Measurements from ENCODE around the gene PPP4R3A. TPM values are rescaled to one million over a fixed set of nuclear protein-coding genes. Genes with fewer than 3 reads are reported as not detected.
A peak's percentile ranks its signal among the peaks of the same experiment; 100 is the strongest.

The PPP4R3A gene
- total RNA-seq, 1 experiment from 2014 or later, result 61.8 TPM

GRCh38 chr14:91519239-91520036 lies 9.3 kb upstream of the PPP4R3A start:
- Histone ChIP-seq H3K9me3 (replicated peaks) (no peaks in the 10 kb centered on the region), H3K27ac (no peak overlapping the region), H3K36me3 (no peaks in the 10 kb centered on the region), H3K4me3 (no peak overlapping the region), H3K27me3 (replicated peaks) (0 out of 2 replicates have a peak, but pooled peaks cover 3% of the 10 kb centered on the region), H3K4me1 (replicated peaks) (no peaks in the 10 kb centered on the region)
- DNase-seq (ENCODE audit: low read depth in 1 of 2, low spot score in 2 of 2), result no peak

GRCh38 chr14:91516663-91517388 lies 6.7 kb upstream of the PPP4R3A start:
- Histone ChIP-seq H3K4me1 (replicated peaks) (no peaks in the 10 kb centered on the region), H3K27ac (no peak overlapping the region), H3K27me3 (replicated peaks) (0 out of 2 replicates have a peak, but pooled peaks cover 3% of the 10 kb centered on the region), H3K9me3 (replicated peaks) (no peaks in the 10 kb centered on the region), H3K36me3 (no peaks in the 10 kb centered on the region), H3K4me3 (no peak overlapping the region)
- DNase-seq (ENCODE audit: low read depth in 1 of 2, low spot score in 2 of 2), result no peak

- Histone ChIP-seq H3K27me3 (replicated peaks) (0 out of 2 replicates have a peak, but pooled peaks cover 3% of the 10 kb centered on the region), H3K9me3 (replicated peaks) (no peaks in the 10 kb centered on the region), H3K4me1 (replicated peaks) (peaks cover 2% of the 10 kb centered on the region; the same call in 1 of the 2 replicates), H3K27ac (no peak overlapping the region), H3K4me3 (no peak overlapping the region), H3K36me3 (no peaks in the 10 kb centered on the region)
- no peak for DNase-seq (ENCODE audit: low read depth in 1 of 2, low spot score in 2 of 2)
Observed at GRCh38 chr14:91515979-91516378, 5.9 kb upstream of the PPP4R3A start.

GRCh38 chr14:91511043-91511383 lies 903 bp upstream of the PPP4R3A start:
- peaks cover 27% of the 10 kb centered on the region for H3K36me3 ChIP-seq
- no peaks in the 10 kb centered on the region for H3K27me3 ChIP-seq (replicated peaks)
- H3K4me1 ChIP-seq (replicated peaks), result peaks cover 8% of the 10 kb centered on the region
- DNase-seq (ENCODE audit: low read depth in 1 of 2, low spot score in 2 of 2), result no peak
- H3K27ac ChIP-seq, result peak overlapping the region; percentile 97
- peak overlapping the region; percentile 78 for H3K4me3 ChIP-seq
- no peaks in the 10 kb centered on the region for H3K9me3 ChIP-seq (replicated peaks)

GRCh38 chr14:91509878-91510170 lies 286 bp downstream of the PPP4R3A start:
- H3K27ac ChIP-seq, result peak overlapping the region; percentile 97
- H3K36me3 ChIP-seq, result peaks cover 31% of the 10 kb centered on the region
- DNase-seq (ENCODE audit: low read depth in 1 of 2, low spot score in 2 of 2), result no peak
- no peaks in the 10 kb centered on the region for H3K9me3 ChIP-seq (replicated peaks)
- no peaks in the 10 kb centered on the region for H3K27me3 ChIP-seq (replicated peaks)
- peak overlapping the region; percentile 78 for H3K4me3 ChIP-seq
- H3K4me1 ChIP-seq (replicated peaks), result peaks cover 8% of the 10 kb centered on the region

GRCh38 chr14:91509083-91509877 lies 830 bp downstream of the PPP4R3A start:
- H3K4me1 ChIP-seq (replicated peaks), result peaks cover 8% of the 10 kb centered on the region
- peak overlapping the region; percentile 78 for H3K4me3 ChIP-seq
- peaks cover 34% of the 10 kb centered on the region for H3K36me3 ChIP-seq
- DNase-seq (ENCODE audit: low read depth in 1 of 2, low spot score in 2 of 2), result peak; percentile 40 to 45
- no peaks in the 10 kb centered on the region for H3K9me3 ChIP-seq (replicated peaks)
- no peaks in the 10 kb centered on the region for H3K27me3 ChIP-seq (replicated peaks)
- peak overlapping the region; percentile 97 for H3K27ac ChIP-seq

- H3K9me3 ChIP-seq (replicated peaks), result no peaks in the 10 kb centered on the region
- H3K4me1 ChIP-seq (replicated peaks), result peaks cover 8% of the 10 kb centered on the region
- H3K36me3 ChIP-seq, result peaks cover 41% of the 10 kb centered on the region
- peak overlapping the region; percentile 78 for H3K4me3 ChIP-seq
- no peaks in the 10 kb centered on the region for H3K27me3 ChIP-seq (replicated peaks)
- H3K27ac ChIP-seq, result no peak overlapping the region
- no peak for DNase-seq (ENCODE audit: low read depth in 1 of 2, low spot score in 2 of 2)
Observed at GRCh38 chr14:91508105-91508504, 2.0 kb downstream of the PPP4R3A start.

GRCh38 chr14:91506226-91506625 lies 3.9 kb downstream of the PPP4R3A start:
- H3K36me3 ChIP-seq, result peaks cover 47% of the 10 kb centered on the region
- H3K9me3 ChIP-seq (replicated peaks), result no peaks in the 10 kb centered on the region
- DNase-seq (ENCODE audit: low read depth in 1 of 2, low spot score in 2 of 2), result no peak
- H3K27ac ChIP-seq, result no peak overlapping the region
- no peaks in the 10 kb centered on the region for H3K27me3 ChIP-seq (replicated peaks)
- H3K4me3 ChIP-seq, result no peak overlapping the region
- H3K4me1 ChIP-seq (replicated peaks), result peaks cover 8% of the 10 kb centered on the region

- Histone ChIP-seq H3K27me3 (replicated peaks) (no peaks in the 10 kb centered on the region), H3K4me1 (replicated peaks) (peaks cover 3% of the 10 kb centered on the region; the same call in 1 of the 2 replicates), H3K27ac (no peak overlapping the region), H3K9me3 (replicated peaks) (no peaks in the 10 kb centered on the region), H3K4me3 (no peak overlapping the region), H3K36me3 (peaks cover 34% of the 10 kb centered on the region)
- no peak for DNase-seq (ENCODE audit: low read depth in 1 of 2, low spot score in 2 of 2)
Observed at GRCh38 chr14:91503000-91503504, 7.1 kb downstream of the PPP4R3A start.

- Histone ChIP-seq H3K36me3 (peaks cover 34% of the 10 kb centered on the region), H3K27ac (no peak overlapping the region), H3K4me1 (replicated peaks) (no peaks in the 10 kb centered on the region), H3K9me3 (replicated peaks) (no peaks in the 10 kb centered on the region), H3K4me3 (no peak overlapping the region), H3K27me3 (replicated peaks) (no peaks in the 10 kb centered on the region)
- DNase-seq (ENCODE audit: low read depth in 1 of 2, low spot score in 2 of 2), result no peak
Observed at GRCh38 chr14:91501951-91502930, 7.9 kb downstream of the PPP4R3A start.

- H3K4me1 ChIP-seq (replicated peaks), result no peaks in the 10 kb centered on the region; the same call in 1 of the 2 replicates
- peaks cover 33% of the 10 kb centered on the region for H3K36me3 ChIP-seq
- H3K27ac ChIP-seq, result no peak overlapping the region
- no peak for DNase-seq (ENCODE audit: low read depth in 1 of 2, low spot score in 2 of 2)
- H3K9me3 ChIP-seq (replicated peaks), result no peaks in the 10 kb centered on the region
- H3K4me3 ChIP-seq, result no peak overlapping the region
- no peaks in the 10 kb centered on the region for H3K27me3 ChIP-seq (replicated peaks)
Observed at GRCh38 chr14:91501348-91501747, 8.8 kb downstream of the PPP4R3A start.

GRCh38 chr14:91496790-91497189 lies 13.3 kb downstream of the PPP4R3A start:
- no peaks in the 10 kb centered on the region for H3K9me3 ChIP-seq (replicated peaks)
- H3K27ac ChIP-seq, result no peak overlapping the region
- H3K27me3 ChIP-seq (replicated peaks), result no peaks in the 10 kb centered on the region
- peaks cover 14% of the 10 kb centered on the region for H3K36me3 ChIP-seq
- no peak for DNase-seq (ENCODE audit: low read depth in 1 of 2, low spot score in 2 of 2)
- no peak overlapping the region for H3K4me3 ChIP-seq
- no peaks in the 10 kb centered on the region; the same call in 1 of the 2 replicates for H3K4me1 ChIP-seq (replicated peaks)

Measured in SJSA1 (cell line).